T47D (cell line): ENCODE results near the gene LAMB1.
A peak's percentile ranks its signal among the peaks of the same experiment; 100 is the strongest.

Experiments
- DNase-seq, 2 experiments: peaks; one replicate each; pipeline versions ENCODE4 v3.0.0 to v3.0.0-alpha.2; 2011 to 2012; ENCODE audit warnings: low read depth in 1 of 2, low spot score in 1 of 2
- JUND ChIP-seq: IDR thresholded peaks from 2 replicates; pipeline ENCODE4 v1.6.1; 2012; ENCODE audit warnings: low read depth
- in situ Hi-C: cut with HindIII; loops from 2 replicates; pipeline ENCODE4 v1.10.0; 2016; ENCODE audit warnings: low sequenced_read_pairs, low pct_unique_long_range_greater_than_20kb

LAMB1 gene

DNA sequence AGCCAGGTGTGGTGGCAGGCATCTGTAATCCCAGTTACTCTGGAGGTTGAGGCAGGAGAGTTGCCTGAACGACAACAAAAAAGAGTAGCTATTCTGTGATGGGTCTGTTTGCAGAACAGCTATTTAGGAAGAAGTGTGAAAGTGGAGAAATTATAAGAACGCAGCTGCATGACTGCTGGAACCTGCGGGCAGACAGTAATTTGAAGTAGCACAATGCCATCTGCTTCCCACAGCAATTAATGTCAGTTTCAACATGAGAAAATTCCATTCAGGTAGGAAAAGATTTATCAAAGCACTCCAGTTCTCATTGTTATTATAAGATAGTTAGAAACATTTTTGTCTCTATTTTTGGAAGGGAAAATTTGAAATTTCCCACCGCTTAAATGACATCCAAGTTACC, 21.5 kb downstream of the LAMB1 start:
- in situ Hi-C loops, result no loop called here
- DNase-seq, result no peak
- no peak for TF ChIP-seq JUND

GRCh38 chr7:107980671-107981190, 22.2 kb downstream of the LAMB1 start:
- no peak for TF ChIP-seq JUND
- in situ Hi-C loops, result no loop called here
- no peak for DNase-seq

DNA sequence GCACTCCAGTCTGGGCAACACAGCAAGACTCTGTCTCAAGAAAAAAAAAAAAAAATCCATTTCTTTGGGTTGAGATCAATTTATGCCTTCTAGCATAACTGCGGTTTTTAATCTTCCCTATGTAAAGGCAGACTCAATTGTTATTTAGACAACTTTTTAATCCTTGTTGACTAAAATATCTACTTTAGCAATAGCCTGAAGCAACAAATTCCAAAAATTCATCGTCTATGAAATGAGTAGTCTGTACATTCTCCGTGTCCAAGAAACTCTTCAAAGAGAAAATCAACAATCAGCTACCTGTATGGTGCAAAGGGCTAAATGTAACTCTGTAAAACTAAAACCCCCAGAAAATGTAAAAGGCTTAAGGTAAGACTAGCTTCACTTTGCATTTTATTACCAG, 22.8 kb downstream of the LAMB1 start:
- no peak for TF ChIP-seq JUND
- DNase-seq, result peak in 1 of 2 experiments; percentile 42
- in situ Hi-C loops, result no loop called here

GRCh38 chr7:107978815-107979408, 24.0 kb downstream of the LAMB1 start:
- TF ChIP-seq JUND, result no peak
- no peak for DNase-seq
- in situ Hi-C loops, result no loop called here

- no peak for TF ChIP-seq JUND
- in situ Hi-C loops, result no loop called here
These were observed 25.9 kb downstream of the LAMB1 start for GRCh38 chr7:107977048-107977447.

DNA sequence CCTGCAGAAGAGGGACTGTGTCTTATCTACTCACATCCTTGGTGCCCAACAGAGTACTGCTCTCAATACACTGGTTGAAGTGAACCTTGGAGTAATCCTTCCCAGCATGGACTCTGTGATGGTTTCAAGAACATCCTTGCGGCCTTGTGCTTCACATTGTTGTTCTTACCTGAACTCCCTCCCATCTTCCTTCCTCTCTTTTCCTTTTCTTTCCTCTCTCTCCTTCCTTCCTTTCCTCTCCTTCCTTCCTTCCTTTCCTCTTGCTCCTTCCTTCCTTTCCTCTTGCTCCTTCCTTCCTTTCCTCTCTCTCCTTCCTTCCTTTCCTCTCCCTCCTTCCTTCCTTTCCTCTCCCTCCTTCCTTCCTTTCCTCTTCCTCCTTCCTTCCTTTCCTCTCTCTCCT, 26.3 kb downstream of the LAMB1 start:
- no peak for TF ChIP-seq JUND
- in situ Hi-C loops, result no loop called here
- no peak for DNase-seq

More at GRCh38 chr7:107977048-107977447, 25.9 kb downstream of the LAMB1 start:
- DNase-seq, result no peak

DNA sequence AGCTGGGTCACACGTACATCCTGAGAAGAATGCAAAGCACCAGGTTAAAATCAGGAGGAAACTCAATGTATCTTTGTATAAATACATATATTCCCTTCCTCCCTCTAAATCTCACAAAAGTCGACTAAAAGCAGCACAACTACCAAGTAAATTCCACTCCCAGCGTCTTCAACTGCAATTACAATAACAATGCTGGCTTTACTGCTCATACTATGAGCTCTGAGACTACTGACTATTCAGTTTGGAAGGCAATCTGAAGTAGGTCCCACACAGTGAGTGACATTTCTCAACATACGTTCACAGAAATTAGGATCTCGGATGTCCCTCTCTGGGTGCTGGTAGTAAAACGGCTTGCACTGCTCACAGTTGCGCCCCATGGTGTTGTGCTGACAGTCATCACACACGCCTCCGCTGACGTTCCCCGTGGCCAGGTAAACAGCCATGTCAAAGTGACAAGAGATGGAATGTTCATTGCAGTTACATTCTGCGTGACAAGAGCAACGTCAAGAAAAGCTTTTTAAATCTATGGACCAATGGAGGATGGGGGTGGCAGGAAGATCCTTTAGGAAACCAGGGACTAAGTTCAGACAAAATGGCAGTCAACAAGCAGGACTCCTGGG, 27.5 kb downstream of the LAMB1 start:
- DNase-seq, result no peak
- in situ Hi-C loops, result no loop called here
- TF ChIP-seq JUND, result no peak

GRCh38 chr7:107973861-107974260, 29.1 kb downstream of the LAMB1 start:
- no peak for DNase-seq
- no peak for TF ChIP-seq JUND
- in situ Hi-C loops, result no loop called here

DNA sequence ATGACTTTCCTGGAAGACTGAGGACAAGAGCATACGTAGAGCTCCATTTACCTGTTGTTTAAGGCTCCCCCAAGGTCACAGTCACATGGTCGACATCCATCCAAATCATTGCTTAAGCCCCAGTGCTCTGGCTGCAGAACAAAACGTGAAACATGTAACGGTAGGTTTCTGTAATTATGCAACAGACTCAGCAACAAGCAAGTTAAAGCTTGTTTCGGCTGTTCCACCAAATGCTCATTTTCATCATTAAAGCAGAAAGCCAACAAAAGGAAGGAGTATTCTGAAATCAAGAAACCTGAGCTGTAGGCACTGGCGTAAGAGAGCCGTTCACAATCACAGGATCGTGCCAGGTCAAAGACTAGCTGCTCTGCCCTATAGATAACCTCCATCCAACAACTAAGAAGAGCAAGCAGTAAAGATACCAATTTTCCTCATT, 30.0 kb downstream of the LAMB1 start:
- in situ Hi-C loops, result no loop called here

DNA sequence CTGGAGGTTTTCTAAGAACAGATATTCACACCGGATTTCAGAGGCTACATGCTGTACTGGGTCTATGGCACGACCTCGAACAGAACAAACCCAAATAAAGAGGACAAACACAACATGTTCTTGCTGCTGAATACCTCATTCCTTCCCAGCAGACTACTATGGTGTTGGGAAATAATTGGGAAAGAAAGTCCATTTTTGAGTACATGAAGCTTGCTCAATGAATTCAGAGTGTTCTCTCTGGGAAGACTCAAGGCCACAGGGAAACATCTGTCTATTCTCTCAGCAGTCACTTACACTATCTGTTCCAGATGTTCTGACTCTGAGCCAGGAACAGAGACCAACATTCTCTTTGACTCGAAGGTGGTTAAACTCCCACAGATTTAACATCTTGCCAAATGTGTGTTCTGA, 30.9 kb downstream of the LAMB1 start:
- DNase-seq, result no peak
- in situ Hi-C loops, result no loop called here
- no peak for TF ChIP-seq JUND

More for the DNA sequence above, 30.0 kb downstream of the LAMB1 start:
- no peak for TF ChIP-seq JUND
- no peak for DNase-seq

DNA sequence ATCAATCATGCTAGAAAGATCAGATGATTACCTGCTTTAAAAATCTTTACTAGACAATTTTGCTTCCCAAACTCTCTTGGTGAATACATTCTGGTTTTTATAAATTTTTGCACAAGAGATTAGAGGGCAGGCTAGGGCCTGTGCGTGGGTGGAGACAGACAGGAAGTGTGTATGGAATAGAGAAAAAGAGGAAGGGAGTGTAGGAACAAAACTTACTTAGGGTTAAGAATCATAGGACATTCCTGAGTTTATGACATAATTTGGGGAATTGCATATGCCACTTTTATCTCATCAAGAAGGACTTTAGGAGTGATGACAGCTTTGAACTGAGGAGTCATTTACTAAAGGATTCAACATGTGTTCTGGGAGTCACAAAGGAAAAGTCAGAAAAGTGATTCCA, 31.3 kb downstream of the LAMB1 start:
- in situ Hi-C loops, result no loop called here
- DNase-seq, result no peak
- no peak for TF ChIP-seq JUND

DNA sequence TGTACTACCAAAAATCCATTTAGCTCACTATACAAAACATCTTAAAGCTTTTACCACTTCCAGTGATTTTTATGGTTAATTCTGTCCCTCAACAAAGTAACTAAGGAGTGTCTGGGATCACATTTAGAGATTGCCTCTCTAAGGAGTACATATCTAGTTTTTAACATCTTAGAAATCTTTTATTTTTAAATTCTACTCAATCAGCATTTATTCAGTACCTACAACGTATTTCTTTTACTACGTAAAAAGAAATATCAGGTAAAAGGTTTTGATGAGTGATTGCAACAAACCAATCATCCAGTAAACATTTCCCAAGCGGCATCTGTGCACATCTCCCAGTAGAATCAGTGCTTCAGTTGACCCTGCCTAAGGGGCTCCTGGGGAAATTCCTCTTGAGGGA, 31.9 kb downstream of the LAMB1 start:
- no peak for TF ChIP-seq JUND
- no peak for DNase-seq
- in situ Hi-C loops, result no loop called here

DNA sequence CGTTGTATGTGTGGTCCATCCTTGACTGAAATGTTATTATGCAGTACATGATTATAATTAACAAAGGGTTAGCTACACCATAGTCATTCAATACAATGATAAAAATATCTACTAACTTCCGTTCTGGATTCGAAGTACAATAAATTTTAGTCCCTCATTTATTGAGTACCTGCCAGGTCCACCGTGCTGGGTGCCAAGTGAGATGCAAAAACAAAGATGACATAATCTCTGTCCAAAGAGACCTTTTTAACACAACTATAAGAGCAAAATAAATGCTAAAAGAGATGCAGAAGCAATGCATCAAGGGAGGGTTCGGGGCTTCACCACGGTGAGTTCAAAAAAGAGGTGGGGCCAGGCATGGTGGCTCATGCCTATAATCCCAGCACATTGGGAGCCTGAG, 33.1 kb downstream of the LAMB1 start:
- in situ Hi-C loops, result no loop called here
- TF ChIP-seq JUND, result no peak
- DNase-seq, result no peak
